Activated naive CD4-positive, alpha-beta T cell treated with anti-CD3 and anti-CD28 coated beads, Interleukin-2, amount 10 ng/mL, durations not matched to agents 7 days and 5 days (primary cell): Measurements from ENCODE around the gene OLIG2.

ENCODE experiments used
- CTCF ChIA-PET: fragments of 350-600 bp; sonication (Branson Sonifier 250); formaldehyde crosslinking; loops from one replicate; lab custom pipeline; 2021; ENCODE audit warnings: antibody characterized with exemption; lab: Charles Lee
- DNase-seq: peaks from one replicate; pipeline ENCODE4 v3.0.0-alpha.2; 2020
- H3K27ac Mint-ChIP-seq: one replicate; pipeline ENCODE4 v1.8.0; 2021; ENCODE audit warnings: mild to moderate bottlenecking, moderate library complexity, mixed read lengths
- H3K27me3 Mint-ChIP-seq: one replicate; pipeline ENCODE4 v1.8.0; 2021; ENCODE audit warnings: mild to moderate bottlenecking, mixed read lengths
- H3K36me3 Mint-ChIP-seq: one replicate; pipeline ENCODE4 v1.8.0; 2021; ENCODE audit warnings: mixed read lengths
- H3K4me1 Mint-ChIP-seq: one replicate; pipeline ENCODE4 v1.8.0; 2021; ENCODE audit warnings: mixed read lengths
- H3K4me3 Mint-ChIP-seq: one replicate; pipeline ENCODE4 v1.8.0; 2021; ENCODE audit warnings: mild to moderate bottlenecking, moderate library complexity, mixed read lengths
- H3K9me3 Mint-ChIP-seq: one replicate; pipeline ENCODE4 v1.8.0; 2021; ENCODE audit warnings: mixed read lengths

Gene OLIG2

DNA sequence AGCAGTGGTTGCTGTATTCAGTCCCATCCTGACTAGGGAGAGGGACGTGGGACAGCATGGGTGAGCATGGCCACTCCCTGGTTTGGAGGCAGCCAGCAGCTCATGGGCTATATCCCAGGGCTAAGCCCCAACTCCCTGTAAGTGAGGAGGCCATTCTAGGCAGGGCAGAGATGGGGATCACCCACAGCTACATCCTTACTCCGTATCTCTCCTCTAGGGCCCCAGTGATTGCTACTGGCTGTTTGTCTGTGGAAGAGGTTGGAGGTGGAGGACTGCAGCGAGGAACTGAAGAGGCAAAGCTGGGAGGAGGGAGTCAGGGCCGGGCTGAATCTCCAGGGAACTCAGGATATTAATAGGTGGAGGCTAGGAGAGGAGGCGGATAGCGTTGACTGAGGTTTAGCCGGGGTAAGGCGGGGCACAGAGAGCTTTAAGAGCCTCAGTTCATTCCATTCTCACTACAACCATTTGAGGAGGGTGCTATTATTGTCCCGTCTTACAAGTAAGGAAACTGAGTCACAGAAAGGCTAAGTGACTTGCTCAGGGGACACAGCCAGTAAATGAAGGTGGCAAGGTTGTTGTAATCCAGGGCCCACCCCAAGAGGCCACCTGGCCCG lies 6.8 kb downstream of the OLIG2 start:
- H3K4me3 Mint-ChIP-seq: no peak overlapping the region
- H3K9me3 Mint-ChIP-seq: no peaks in the 10 kb centered on the region
- H3K27me3 Mint-ChIP-seq: peaks cover 69% of the 10 kb centered on the region
- CTCF ChIA-PET: no interaction called here
- H3K27ac Mint-ChIP-seq: no peak overlapping the region
- no peaks in the 10 kb centered on the region for H3K36me3 Mint-ChIP-seq
- DNase-seq: no peak
- peaks cover 20% of the 10 kb centered on the region for H3K4me1 Mint-ChIP-seq

DNA sequence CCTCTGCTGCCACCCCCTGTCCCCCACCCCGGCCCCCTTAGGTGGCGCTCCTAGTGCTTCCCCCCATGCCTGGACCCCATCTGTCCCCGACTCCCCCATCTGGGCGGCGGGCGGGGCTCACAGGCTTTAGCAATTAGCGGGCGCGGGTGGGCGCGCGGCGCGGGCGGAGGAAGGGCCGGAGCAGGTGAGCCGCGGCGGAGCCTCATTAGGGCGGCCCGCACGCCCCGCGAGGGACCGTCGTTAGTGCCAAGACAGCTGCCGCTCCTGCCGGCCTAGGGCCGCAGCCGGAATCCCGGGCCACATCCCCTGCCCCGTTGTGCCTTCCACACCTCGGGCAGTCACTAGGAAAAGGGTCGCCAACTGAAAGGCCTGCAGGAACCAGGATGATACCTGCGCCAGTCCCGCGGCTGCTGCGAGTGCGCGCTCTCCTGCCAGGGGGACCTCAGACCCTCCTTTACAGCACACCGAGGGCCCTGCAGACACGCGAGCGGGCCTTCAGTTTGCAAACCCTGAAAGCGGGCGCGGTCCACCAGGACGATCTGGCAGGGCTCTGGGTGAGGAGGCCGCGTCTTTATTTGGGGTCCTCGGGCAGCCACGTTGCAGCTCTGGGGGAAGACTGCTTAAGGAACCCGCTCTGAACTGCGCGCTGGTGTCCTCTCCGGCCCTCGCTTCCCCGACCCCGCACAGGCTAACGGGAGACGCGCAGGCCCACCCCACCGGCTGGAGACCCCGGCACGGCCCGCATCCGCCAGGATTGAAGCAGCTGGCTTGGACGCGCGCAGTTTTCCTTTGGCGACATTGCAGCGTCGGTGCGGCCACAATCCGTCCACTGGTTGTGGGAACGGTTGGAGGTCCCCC lies 7.6 kb downstream of the OLIG2 start:
- no peak for DNase-seq
- Mint-ChIP-seq H3K4me3 (no peak overlapping the region), H3K9me3 (no peaks in the 10 kb centered on the region), H3K27me3 (peaks cover 61% of the 10 kb centered on the region), H3K36me3 (no peaks in the 10 kb centered on the region), H3K27ac (no peak overlapping the region), H3K4me1 (peaks cover 18% of the 10 kb centered on the region)
- CTCF ChIA-PET: interaction anchor here (1.4 kb wide), 1 partner anchor 94 kb away, joined by 5 read pairs; no protein-coding TSS in a partner anchor

DNA sequence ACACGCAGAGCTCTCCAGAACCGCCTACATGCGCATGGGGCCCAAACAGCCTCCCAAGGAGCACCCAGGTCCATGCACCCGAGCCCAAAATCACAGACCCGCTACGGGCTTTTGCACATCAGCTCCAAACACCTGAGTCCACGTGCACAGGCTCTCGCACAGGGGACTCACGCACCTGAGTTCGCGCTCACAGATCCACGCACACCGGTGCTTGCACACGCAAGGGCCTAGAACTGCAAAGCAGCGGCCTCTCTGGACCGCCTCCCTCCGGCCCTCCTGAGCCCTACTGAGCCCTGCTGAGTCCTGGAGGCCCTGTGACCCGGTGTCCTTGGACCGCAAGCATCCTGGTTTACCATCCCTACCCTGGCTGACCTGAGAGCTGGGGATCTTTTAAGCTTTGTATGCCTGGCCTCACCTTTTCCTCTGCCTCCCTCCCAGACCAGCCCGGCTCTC lies 8.3 kb downstream of the OLIG2 start:
- DNase-seq: no peak
- no peaks in the 10 kb centered on the region for H3K9me3 Mint-ChIP-seq
- no peaks in the 10 kb centered on the region for H3K36me3 Mint-ChIP-seq
- H3K4me3 Mint-ChIP-seq: no peak overlapping the region
- no peak overlapping the region for H3K27ac Mint-ChIP-seq
- peaks cover 14% of the 10 kb centered on the region for H3K4me1 Mint-ChIP-seq
- H3K27me3 Mint-ChIP-seq: peaks cover 55% of the 10 kb centered on the region
- CTCF ChIA-PET: interaction anchor here (1.4 kb wide), 1 partner anchor 93 kb away, joined by 5 read pairs; no protein-coding TSS in a partner anchor

DNA sequence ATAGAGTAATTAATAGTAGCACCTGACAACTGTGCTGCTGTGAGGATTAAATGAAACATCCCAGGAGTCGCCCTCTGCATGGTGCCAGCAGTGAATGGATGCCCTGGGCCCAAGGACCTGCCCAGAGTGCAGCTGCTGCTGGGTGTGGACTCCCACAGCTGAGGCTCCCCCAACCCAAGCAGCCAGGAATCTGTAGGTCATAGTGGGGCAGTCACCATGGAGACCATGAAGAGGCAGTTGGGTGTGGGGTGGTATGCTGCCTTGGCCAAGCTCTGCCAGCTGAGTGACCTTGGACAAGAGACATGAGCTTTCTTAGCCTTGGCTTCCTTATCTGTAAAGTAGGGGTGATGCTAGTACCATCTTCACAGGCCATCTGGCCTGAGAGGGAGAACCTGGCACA lies 9.4 kb downstream of the OLIG2 start:
- H3K27ac Mint-ChIP-seq: no peak overlapping the region
- no peak overlapping the region for H3K4me3 Mint-ChIP-seq
- no peak for DNase-seq
- CTCF ChIA-PET: no interaction called here
- H3K36me3 Mint-ChIP-seq: no peaks in the 10 kb centered on the region
- H3K27me3 Mint-ChIP-seq: peaks cover 43% of the 10 kb centered on the region
- no peaks in the 10 kb centered on the region for H3K9me3 Mint-ChIP-seq
- H3K4me1 Mint-ChIP-seq: peaks cover 11% of the 10 kb centered on the region

DNA sequence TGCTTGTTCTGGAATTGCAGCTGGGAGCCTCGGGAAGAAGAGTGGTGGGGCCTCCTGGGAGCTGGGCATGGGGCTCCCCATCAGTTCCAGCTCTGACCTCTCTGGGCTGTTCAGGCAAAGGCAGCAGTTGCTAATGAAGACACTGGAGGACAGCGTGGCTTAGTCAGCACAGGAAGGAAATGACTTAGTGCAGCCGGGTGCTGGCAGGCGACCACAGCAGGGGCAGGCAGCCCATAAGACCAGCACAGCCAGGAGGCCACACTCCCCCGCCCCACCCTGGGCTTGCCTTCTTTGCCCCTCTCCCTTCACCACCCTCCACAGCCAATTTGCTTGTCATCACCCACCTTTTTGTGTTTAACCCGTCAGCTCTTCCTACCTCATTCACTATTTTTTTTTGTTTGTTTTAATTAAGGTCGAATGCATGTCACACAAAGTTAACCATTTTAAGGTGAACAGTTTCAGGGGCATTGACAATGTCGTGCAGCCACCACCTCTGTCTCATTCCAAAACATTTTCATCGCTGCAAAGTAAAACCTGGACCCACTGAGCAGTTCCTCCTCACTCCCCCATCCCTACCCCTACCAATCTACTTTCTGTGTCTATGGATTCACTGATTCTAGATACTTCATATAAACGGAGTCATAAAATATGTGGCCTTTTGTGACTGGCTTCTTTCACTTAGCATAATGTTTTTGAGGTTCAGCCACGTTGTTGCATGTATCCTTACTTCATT lies 10.9 kb downstream of the OLIG2 start:
- H3K9me3 Mint-ChIP-seq: no peaks in the 10 kb centered on the region
- H3K4me3 Mint-ChIP-seq: no peak overlapping the region
- H3K36me3 Mint-ChIP-seq: no peaks in the 10 kb centered on the region
- H3K4me1 Mint-ChIP-seq: peaks cover 11% of the 10 kb centered on the region
- H3K27ac Mint-ChIP-seq: no peak overlapping the region
- H3K27me3 Mint-ChIP-seq: peaks cover 41% of the 10 kb centered on the region
- peak; percentile 37 for DNase-seq
- CTCF ChIA-PET: interaction anchor here (0.6 to 1.0 kb wide), 2 partner anchors 91 to 98 kb away, joined by 3 read pairs; no protein-coding TSS in a partner anchor

DNA sequence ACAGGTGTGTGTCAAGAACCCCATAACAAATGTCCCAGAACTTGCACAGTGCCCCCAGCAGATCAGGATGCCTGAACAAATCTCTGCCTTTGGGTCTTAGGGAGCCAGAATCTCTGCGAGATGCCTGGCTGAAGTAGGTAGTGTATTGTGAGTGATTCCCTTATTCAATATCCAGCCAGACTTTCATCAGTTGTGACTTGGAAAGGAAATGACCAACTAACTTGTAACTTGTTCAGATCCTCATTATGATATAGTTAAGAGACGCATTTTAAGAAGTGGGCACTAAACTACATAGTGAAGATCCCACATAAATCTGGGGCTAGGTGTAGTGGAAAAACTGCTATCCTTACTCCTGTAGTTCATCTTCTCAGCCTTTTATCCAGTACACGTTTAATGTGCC lies 11.8 kb downstream of the OLIG2 start:
- CTCF ChIA-PET: no interaction called here
- no peak overlapping the region for H3K4me3 Mint-ChIP-seq

DNA sequence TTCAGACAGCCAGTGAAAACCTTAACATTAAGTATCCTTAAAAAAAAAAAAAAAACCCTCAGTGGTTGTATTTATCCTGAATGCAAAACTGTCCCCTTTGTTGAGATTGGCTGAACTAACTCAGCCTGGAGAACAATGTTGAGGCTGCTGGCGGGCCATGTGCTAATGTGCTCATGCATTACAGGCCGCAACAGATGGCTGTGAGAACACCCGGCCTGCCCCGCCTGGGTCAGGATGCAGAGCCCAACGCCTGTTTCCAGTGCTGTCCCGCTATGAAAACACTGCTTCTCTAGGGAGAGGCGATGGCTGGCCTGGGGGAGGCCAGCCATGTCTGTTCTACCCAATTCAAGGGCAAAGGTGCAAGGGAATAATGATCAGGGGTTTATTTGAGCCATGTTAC lies 13.8 kb downstream of the OLIG2 start:
- Mint-ChIP-seq H3K4me3 (no peak overlapping the region), H3K9me3 (no peaks in the 10 kb centered on the region), H3K36me3 (no peaks in the 10 kb centered on the region), H3K27me3 (peaks cover 38% of the 10 kb centered on the region), H3K27ac (no peak overlapping the region), H3K4me1 (peaks cover 11% of the 10 kb centered on the region)
- DNase-seq: no peak
- CTCF ChIA-PET: no interaction called here

More for the DNA sequence above, 11.8 kb downstream of the OLIG2 start:
- Mint-ChIP-seq H3K9me3 (no peaks in the 10 kb centered on the region), H3K27ac (no peak overlapping the region), H3K4me1 (peaks cover 11% of the 10 kb centered on the region), H3K36me3 (no peaks in the 10 kb centered on the region), H3K27me3 (peaks cover 40% of the 10 kb centered on the region)
- no peak for DNase-seq

DNA sequence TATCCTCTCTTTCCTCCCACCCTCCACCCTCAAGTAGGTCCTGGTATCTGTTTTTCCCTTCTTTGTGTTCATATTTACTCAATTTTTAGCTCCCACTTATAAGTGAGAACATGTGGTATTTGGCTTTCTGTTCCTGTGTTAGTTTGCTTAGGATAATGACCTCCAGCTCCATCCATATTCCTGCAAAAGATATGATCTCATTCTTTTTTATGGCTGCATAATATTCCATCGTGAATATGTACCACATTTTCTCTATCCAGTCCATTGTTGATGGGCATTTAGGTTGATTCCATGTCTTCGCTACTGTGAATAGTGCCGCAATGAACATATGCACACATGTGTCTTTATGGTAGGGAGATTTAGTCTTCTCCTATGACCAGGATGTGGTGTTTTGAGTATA lies 14.5 kb downstream of the OLIG2 start:
- Mint-ChIP-seq H3K4me1 (peaks cover 11% of the 10 kb centered on the region), H3K27ac (no peak overlapping the region), H3K4me3 (no peak overlapping the region), H3K36me3 (no peaks in the 10 kb centered on the region), H3K9me3 (no peaks in the 10 kb centered on the region), H3K27me3 (peaks cover 40% of the 10 kb centered on the region)
- CTCF ChIA-PET: no interaction called here
- no peak for DNase-seq

DNA sequence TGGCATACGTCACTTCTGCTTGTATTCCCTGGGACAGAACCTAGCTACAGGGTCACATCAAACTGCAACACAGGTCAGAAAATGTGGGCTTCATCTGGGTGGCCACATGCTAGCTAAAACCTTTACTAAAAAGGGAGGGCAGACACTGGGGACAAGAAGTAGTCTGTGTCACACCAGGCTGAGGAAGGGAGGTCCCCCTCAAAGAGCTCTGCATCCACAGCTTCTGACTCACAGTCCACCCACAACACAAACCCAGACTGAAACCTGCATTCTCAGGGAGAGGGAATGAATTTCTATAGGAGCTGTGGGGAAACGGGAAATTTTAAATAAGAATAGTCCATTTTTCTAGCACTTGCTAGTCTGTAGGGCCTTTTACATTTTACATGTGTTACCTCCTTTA lies 16.2 kb downstream of the OLIG2 start:
- no peak overlapping the region for H3K27ac Mint-ChIP-seq
- H3K36me3 Mint-ChIP-seq: no peaks in the 10 kb centered on the region
- peaks cover 2% of the 10 kb centered on the region for H3K4me1 Mint-ChIP-seq
- H3K4me3 Mint-ChIP-seq: no peak overlapping the region
- H3K27me3 Mint-ChIP-seq: peaks cover 46% of the 10 kb centered on the region
- no peak for DNase-seq
- CTCF ChIA-PET: no interaction called here
- no peaks in the 10 kb centered on the region for H3K9me3 Mint-ChIP-seq

DNA sequence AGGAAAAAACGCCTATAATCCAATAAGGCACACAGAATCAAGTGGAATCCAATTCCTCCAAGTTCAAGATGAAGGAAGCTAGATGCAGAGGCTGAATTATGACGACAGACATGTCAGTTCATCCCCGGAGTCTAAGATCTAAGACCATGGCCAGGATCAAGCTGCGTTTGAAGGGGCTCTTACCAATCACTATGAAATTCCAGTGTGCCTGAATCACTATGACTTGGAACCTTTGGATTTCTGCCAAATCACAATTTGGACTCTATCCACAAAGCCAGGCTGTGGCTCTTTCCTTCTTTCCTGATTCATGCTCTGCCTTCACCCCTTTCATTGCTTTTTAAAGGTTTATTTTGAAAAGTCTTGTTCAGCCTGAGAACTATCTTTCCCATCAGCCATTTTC lies 17.1 kb downstream of the OLIG2 start:
- Mint-ChIP-seq H3K4me3 (no peak overlapping the region), H3K9me3 (no peaks in the 10 kb centered on the region), H3K27me3 (peaks cover 52% of the 10 kb centered on the region), H3K4me1 (no peaks in the 10 kb centered on the region), H3K27ac (no peak overlapping the region), H3K36me3 (no peaks in the 10 kb centered on the region)
- DNase-seq: no peak
- CTCF ChIA-PET: no interaction called here

DNA sequence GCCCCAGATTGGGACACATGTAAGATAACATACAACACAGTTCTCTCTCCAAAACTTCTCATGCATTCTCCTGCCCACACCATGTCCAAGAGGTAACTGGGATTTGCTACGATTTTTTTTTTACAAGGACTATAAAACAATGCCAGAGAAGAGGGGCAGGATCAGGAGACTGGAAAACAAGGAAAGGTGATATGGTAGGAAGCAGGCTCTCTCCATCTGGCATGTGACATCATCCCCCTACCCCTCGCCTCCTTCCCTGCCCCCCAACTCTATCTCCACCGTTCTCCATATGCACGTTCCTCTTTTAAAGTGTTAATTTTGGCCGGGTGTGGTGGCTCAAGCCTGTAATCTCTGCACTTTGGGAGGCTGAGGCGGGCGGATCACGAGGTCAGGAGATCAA lies 20.7 kb downstream of the OLIG2 start:
- Mint-ChIP-seq H3K27me3 (peaks cover 52% of the 10 kb centered on the region), H3K4me3 (no peak overlapping the region), H3K4me1 (no peaks in the 10 kb centered on the region), H3K27ac (no peak overlapping the region), H3K9me3 (no peaks in the 10 kb centered on the region), H3K36me3 (no peaks in the 10 kb centered on the region)
- CTCF ChIA-PET: no interaction called here
- DNase-seq: no peak

DNA sequence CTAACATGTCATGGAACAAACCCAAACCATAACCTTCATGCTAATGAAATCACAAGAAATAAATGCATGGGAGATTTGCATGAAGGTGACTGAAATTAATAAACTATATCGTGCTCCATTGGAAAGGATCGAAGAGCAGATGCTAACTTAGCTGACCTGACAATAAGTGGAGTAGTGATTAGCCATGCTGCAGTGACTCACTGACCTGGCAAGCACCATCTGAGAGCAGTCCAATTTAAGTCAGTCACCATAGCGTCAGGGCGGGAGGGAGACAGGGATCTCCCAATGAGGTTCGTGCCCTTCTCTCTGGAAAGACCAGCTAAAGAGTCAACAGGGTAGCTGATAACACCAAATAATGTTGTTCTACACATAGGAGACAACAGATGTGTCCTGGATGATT lies 21.5 kb downstream of the OLIG2 start:
- H3K9me3 Mint-ChIP-seq: no peaks in the 10 kb centered on the region

DNA sequence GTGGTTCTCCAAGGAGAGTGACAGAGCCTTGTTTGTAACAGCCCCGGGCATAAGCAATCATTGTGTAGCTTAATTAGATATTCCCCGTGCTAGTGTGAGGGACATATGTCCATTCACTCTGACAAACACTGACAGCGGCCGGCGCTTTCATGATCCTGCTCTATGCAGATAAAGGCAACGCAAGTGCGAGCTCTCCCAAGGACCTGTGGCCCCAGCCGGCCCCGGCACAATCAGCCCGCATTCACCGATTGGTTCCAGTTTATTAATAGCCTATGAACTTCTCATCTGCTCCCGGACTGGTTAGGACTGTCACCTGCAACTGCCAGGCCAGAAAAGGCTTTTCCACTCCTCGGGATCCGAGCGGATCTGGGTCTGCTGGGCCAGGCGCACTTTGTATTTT lies 26.2 kb downstream of the OLIG2 start:
- no peak overlapping the region for H3K4me3 Mint-ChIP-seq
- no peak overlapping the region for H3K27ac Mint-ChIP-seq
- H3K4me1 Mint-ChIP-seq: no peaks in the 10 kb centered on the region
- peaks cover 50% of the 10 kb centered on the region for H3K27me3 Mint-ChIP-seq
- CTCF ChIA-PET: no interaction called here
- no peaks in the 10 kb centered on the region for H3K36me3 Mint-ChIP-seq
- no peaks in the 10 kb centered on the region for H3K9me3 Mint-ChIP-seq
- no peak for DNase-seq

More for the DNA sequence above, 21.5 kb downstream of the OLIG2 start:
- peaks cover 50% of the 10 kb centered on the region for H3K27me3 Mint-ChIP-seq
- H3K4me3 Mint-ChIP-seq: no peak overlapping the region
- DNase-seq: no peak
- no peaks in the 10 kb centered on the region for H3K36me3 Mint-ChIP-seq
- no peak overlapping the region for H3K27ac Mint-ChIP-seq
- no peaks in the 10 kb centered on the region for H3K4me1 Mint-ChIP-seq
- CTCF ChIA-PET: no interaction called here

DNA sequence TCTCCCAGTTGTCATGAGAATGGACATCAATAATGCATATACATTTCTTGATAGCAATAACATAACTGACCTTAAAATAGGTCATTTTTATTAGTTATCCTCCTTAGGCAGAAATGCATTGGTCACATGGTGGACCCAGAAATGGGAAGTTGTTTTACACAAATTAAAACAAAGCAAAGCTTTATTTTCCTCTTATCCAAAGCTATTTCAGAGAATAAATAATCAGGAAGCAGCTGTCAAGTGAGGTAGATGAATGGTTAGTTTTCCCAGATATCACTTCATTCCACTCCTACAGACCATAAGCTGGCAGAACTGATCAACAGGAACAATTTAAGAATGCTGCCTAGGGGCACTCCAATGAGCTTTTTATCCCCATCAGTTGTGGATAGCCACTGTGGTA lies 28.2 kb downstream of the OLIG2 start:
- Mint-ChIP-seq H3K9me3 (no peaks in the 10 kb centered on the region), H3K4me1 (no peaks in the 10 kb centered on the region), H3K27ac (no peak overlapping the region), H3K27me3 (peaks cover 38% of the 10 kb centered on the region), H3K36me3 (no peaks in the 10 kb centered on the region), H3K4me3 (no peak overlapping the region)
- DNase-seq: no peak
- CTCF ChIA-PET: interaction anchor here (1.8 kb wide), 1 partner anchor 9 kb away, joined by 3 read pairs; no protein-coding TSS in a partner anchor
